T47D (cell line): ENCODE measurements around the gene GPHA2.
A peak's percentile ranks its signal among the peaks of the same experiment; 100 is the strongest.

Source experiments
- DNase-seq, 2 experiments: peaks; one replicate each; pipeline versions ENCODE4 v3.0.0 to v3.0.0-alpha.2; 2011 to 2012; ENCODE audit warnings: low read depth in 1 of 2, low spot score in 1 of 2
- JUND ChIP-seq: IDR thresholded peaks from 2 replicates; pipeline ENCODE4 v1.6.1; 2012; ENCODE audit warnings: low read depth
- in situ Hi-C: cut with HindIII; loops from 2 replicates; pipeline ENCODE4 v1.10.0; 2016; ENCODE audit warnings: low sequenced_read_pairs, low pct_unique_long_range_greater_than_20kb

The GPHA2 gene

GRCh38 chr11:64924910-64925284, 10.8 kb downstream of the GPHA2 start:
- no peak for TF ChIP-seq JUND
- in situ Hi-C loops = no loop called here
- peak; percentile 26 to 67 for DNase-seq

DNA sequence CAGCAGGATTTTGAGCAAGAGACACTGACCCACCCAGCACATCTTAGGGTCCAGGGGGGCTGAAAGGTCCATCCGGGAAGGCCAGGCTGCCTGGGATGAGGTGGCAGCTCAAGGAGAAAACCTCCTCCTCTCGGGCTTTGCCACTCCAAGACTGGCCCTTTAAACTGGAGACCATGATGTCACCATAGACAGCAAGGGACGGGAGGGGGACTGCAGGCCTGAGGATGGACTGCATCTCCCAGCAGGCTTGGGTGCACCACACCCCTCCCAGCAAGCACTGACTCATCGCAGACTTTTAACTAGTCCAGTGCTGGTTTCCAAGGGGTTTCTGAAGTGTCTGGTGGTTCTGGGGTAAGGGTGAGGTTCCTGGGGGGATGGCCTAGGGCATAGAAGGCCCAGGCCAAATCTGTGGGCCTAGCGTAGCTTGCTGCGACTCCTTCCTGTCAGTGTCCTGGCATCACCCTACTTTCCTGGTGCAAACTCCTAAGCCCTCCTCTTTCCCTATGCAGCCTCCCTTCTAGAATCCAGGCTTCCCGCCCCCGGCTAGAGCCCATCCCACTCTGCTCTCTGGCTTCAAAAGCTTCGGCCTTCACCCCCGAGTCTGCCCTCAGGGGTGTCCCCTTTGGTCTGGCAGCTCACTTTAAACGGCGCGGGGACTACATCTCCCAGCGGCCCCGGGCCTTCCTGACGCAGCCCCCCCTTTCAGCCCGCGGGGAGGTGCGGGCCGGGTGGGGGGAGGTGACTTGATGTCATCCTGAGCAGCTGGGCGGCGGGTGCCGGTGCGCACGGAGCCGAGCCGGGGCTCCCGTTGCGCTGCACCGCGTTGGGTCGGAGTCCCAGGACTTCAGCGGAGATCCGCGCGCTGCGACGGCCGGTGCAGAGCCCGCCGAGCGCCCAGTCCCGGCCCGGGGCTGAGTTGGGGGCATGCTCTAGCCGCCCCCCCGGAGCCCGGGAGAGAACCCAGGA, 11.5 kb downstream of the GPHA2 start, which contains the start of gene PPP2R5B:
PPP2R5B (plus strand) TSS at position 746 of the 966 bp plus-strand sequence. CDS start 1,046 bp downstream, outside the sequence.
- TF ChIP-seq JUND = peak; percentile 97
- DNase-seq = peak; percentile 97 to 99
- in situ Hi-C loops = no loop called here

DNA sequence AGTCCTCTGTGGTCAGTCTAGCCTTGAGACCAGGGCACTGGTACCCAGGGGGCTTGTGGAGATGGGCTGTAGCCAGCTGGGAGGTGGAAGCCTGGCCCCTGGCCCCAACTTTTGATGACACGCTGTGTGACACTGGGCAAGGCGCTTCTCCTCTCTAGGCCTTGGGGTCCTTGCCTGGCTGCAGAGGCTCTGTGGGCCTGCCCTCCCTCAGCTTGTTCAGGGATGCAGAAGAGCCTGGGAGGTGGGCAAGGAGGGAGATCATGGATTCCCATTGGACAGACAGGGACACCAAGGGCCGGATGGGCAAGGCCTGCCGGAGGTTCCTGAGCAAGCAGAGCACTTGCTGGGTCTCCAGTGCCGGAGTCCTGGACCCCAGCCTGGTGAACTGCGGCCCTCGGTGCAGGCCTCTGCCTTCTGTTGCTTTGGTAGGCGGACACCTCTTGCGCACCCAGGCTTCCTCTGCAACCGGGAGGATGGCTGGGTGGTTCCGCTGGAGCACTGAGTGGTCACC, 12.5 kb downstream of the GPHA2 start:
- in situ Hi-C loops = no loop called here
- no peak for DNase-seq
- TF ChIP-seq JUND = no peak

DNA sequence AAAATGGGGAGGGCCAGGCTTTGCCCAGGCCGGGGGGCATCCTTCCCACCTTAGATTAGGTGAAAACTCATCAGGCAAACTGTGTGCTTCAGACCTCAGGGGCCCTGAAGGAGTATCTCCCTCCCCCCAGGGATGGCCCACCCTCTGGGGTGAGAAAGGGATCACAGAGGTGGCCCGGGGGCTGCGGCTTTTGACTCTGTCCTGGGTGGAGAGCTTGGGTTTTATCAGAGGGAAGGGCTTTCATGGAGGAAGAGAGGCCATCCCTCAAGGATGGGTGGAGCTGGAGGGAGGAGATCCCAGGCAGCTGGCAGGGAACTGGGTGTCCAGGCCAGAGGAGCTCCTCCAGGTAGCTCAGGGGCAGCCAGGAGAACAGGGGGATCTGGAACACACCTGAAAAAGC, 14.3 kb downstream of the GPHA2 start:
- no peak for DNase-seq
- no peak for TF ChIP-seq JUND
- in situ Hi-C loops = no loop called here

GRCh38 chr11:64920124-64920523, 15.6 kb downstream of the GPHA2 start:
- no peak for TF ChIP-seq JUND
- in situ Hi-C loops = no loop called here
- no peak for DNase-seq

DNA sequence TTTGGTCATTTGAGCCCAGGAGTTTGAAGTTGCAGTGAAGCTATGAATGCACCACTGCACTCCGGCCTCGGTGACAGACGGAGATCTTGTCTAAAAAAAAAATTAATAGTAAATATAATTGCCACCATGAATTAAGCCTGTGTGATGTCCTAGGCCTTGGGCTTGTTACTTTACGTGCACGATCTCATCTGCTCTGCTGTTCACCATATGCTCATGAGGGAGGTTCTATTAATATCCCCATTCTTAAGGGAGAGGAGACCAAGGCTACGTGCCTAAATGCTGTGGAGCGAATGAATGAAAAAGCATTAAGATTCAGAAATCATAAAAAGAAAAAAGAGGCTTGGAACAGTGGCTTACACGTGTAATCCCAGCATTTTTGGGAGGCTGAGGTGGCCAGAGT, 16.1 kb downstream of the GPHA2 start:
- DNase-seq = no peak
- no peak for TF ChIP-seq JUND
- in situ Hi-C loops = no loop called here

DNA sequence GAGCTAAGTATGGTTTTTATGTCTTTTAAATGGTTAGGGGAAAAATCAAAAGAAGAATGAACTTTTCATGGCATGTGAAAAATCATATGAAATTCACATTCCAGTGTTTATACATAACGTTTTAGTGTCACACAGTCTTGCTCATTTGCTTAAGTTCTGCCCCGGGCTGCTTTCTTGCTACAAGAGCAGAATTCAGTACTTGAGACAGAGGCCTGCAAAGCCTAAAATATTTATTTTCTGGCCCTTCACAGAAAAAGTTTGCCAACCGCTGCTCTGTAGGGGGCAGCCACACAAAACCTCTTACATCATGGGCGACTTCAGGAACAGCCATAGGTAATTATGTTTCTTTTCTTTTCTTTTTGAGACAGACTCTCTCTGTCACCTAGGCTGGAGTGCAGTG, 17.7 kb downstream of the GPHA2 start:
- TF ChIP-seq JUND = no peak
- peak in 1 of 2 experiments; percentile 34 for DNase-seq
- in situ Hi-C loops = no loop called here

GRCh38 chr11:64917663-64917995, 18.1 kb downstream of the GPHA2 start:
- in situ Hi-C loops = no loop called here
- no peak for TF ChIP-seq JUND
- DNase-seq = no peak

GRCh38 chr11:64916775-64917662, 18.7 kb downstream of the GPHA2 start, which contains the start of gene ATG2A:
Gene ATG2A (minus strand): TSS chr11:64917209. CDS start chr11:64917135, 74 bp downstream.
- peak; percentile 99 to 100 for DNase-seq
- no peak for TF ChIP-seq JUND
- in situ Hi-C loops = no loop called here

GRCh38 chr11:64916040-64916774, 19.5 kb downstream of the GPHA2 start:
- in situ Hi-C loops = no loop called here
- peak; percentile 42 to 52 for DNase-seq
- no peak for TF ChIP-seq JUND

DNA sequence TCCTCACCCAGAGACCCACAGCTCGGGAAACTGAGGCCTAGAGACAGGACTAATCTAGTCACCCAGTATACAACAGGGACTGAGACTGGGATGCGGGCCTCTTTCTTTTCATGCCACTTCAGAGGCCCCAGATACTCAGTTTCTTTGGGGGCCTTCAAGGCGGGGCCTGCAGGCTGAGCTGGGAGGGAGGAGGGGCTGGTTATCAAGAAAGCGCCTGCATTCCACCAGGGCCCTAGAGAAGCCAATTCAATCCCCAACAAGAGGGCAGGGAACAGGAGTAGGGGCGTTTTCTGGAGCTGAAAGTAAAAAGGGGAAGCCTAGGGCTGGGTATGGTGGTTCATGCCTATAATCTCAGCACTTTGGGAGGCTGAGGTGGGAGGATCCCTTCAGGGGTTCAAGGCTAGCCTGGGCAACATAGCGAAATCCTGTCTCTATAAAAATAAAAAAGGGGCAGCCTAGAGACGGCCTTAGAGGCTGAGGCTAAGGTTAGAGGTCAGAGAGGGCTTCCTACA, 20.3 kb downstream of the GPHA2 start:
- TF ChIP-seq JUND = no peak
- in situ Hi-C loops = no loop called here
- DNase-seq = no peak

GRCh38 chr11:64914123-64914522, 21.6 kb downstream of the GPHA2 start:
- no peak for DNase-seq
- in situ Hi-C loops = no loop called here
- TF ChIP-seq JUND = no peak
